Measurements from ENCODE around the gene ADO.

ADO gene

GRCh38 chr10:62818426-62819011 lies 14.0 kb downstream of the ADO start:
- Histone ChIP-seq H3K4me1 (ENCODE audit: control insufficient read depth, insufficient read depth, low read length) (peaks cover 4% of the 10 kb centered on the region), H3K27me3 (ENCODE audit: control insufficient read depth, insufficient read depth, low read length) (peaks cover 76% of the 10 kb centered on the region), H3K4me3 (ENCODE audit: low read depth, low read length) (peak overlapping the region; percentile 42), H3K27ac (ENCODE audit: low read depth, low read length) (no peak overlapping the region), H3K36me3 (ENCODE audit: control insufficient read depth, insufficient read depth, low read length) (no peaks in the 10 kb centered on the region), H3K9me3 (ENCODE audit: control insufficient read depth, insufficient read depth, low read length) (no peaks in the 10 kb centered on the region), H3K9ac (ENCODE audit: low read depth, low read length) (no peak overlapping the region)

GRCh38 chr10:62819141-62819920 lies 14.8 kb downstream of the ADO start:
- Histone ChIP-seq H3K9ac (ENCODE audit: low read depth, low read length) (no peak overlapping the region), H3K4me3 (ENCODE audit: low read depth, low read length) (peak overlapping the region; percentile 22; the same call in 1 of the 2 replicates), H3K4me1 (ENCODE audit: control insufficient read depth, insufficient read depth, low read length) (peaks cover 4% of the 10 kb centered on the region), H3K9me3 (ENCODE audit: control insufficient read depth, insufficient read depth, low read length) (no peaks in the 10 kb centered on the region), H3K27ac (ENCODE audit: low read depth, low read length) (no peak overlapping the region), H3K27me3 (ENCODE audit: control insufficient read depth, insufficient read depth, low read length) (peaks cover 69% of the 10 kb centered on the region), H3K36me3 (ENCODE audit: control insufficient read depth, insufficient read depth, low read length) (no peaks in the 10 kb centered on the region)

- no peaks in the 10 kb centered on the region for H3K36me3 ChIP-seq (ENCODE audit: control insufficient read depth, insufficient read depth, low read length)
- no peak overlapping the region for H3K27ac ChIP-seq (ENCODE audit: low read depth, low read length)
- H3K4me3 ChIP-seq (ENCODE audit: low read depth, low read length): no peak overlapping the region
- peaks cover 4% of the 10 kb centered on the region for H3K4me1 ChIP-seq (ENCODE audit: control insufficient read depth, insufficient read depth, low read length)
- no peak overlapping the region for H3K9ac ChIP-seq (ENCODE audit: low read depth, low read length)
- peaks cover 56% of the 10 kb centered on the region for H3K27me3 ChIP-seq (ENCODE audit: control insufficient read depth, insufficient read depth, low read length)
- no peaks in the 10 kb centered on the region for H3K9me3 ChIP-seq (ENCODE audit: control insufficient read depth, insufficient read depth, low read length)
Measured at GRCh38 chr10:62820586-62820985, 16.1 kb downstream of the ADO start.

- no peak overlapping the region for H3K27ac ChIP-seq (ENCODE audit: low read depth, low read length)
- no peak overlapping the region for H3K4me3 ChIP-seq (ENCODE audit: low read depth, low read length)
- H3K4me1 ChIP-seq (ENCODE audit: control insufficient read depth, insufficient read depth, low read length): peaks cover 4% of the 10 kb centered on the region; the same call in 1 of the 2 replicates
- H3K9ac ChIP-seq (ENCODE audit: low read depth, low read length): no peak overlapping the region
- peaks cover 6% of the 10 kb centered on the region; the same call in 1 of the 2 replicates for H3K27me3 ChIP-seq (ENCODE audit: control insufficient read depth, insufficient read depth, low read length)
- H3K36me3 ChIP-seq (ENCODE audit: control insufficient read depth, insufficient read depth, low read length): no peaks in the 10 kb centered on the region
- no peaks in the 10 kb centered on the region for H3K9me3 ChIP-seq (ENCODE audit: control insufficient read depth, insufficient read depth, low read length)
Measured at GRCh38 chr10:62826273-62826672, 21.8 kb downstream of the ADO start.

- Histone ChIP-seq H3K27ac (ENCODE audit: low read depth, low read length) (no peak overlapping the region), H3K4me1 (ENCODE audit: control insufficient read depth, insufficient read depth, low read length) (peaks cover 4% of the 10 kb centered on the region; the same call in 1 of the 2 replicates), H3K27me3 (ENCODE audit: control insufficient read depth, insufficient read depth, low read length) (no peaks in the 10 kb centered on the region), H3K9me3 (ENCODE audit: control insufficient read depth, insufficient read depth, low read length) (no peaks in the 10 kb centered on the region), H3K36me3 (ENCODE audit: control insufficient read depth, insufficient read depth, low read length) (no peaks in the 10 kb centered on the region), H3K9ac (ENCODE audit: low read depth, low read length) (no peak overlapping the region), H3K4me3 (ENCODE audit: low read depth, low read length) (no peak overlapping the region)
Measured at GRCh38 chr10:62829622-62830021, 25.1 kb downstream of the ADO start.

- no peaks in the 10 kb centered on the region for H3K27me3 ChIP-seq (ENCODE audit: control insufficient read depth, insufficient read depth, low read length)
- H3K9ac ChIP-seq (ENCODE audit: low read depth, low read length): no peak overlapping the region
- H3K4me1 ChIP-seq (ENCODE audit: control insufficient read depth, insufficient read depth, low read length): peaks cover 4% of the 10 kb centered on the region; the same call in 1 of the 2 replicates
- H3K27ac ChIP-seq (ENCODE audit: low read depth, low read length): no peak overlapping the region
- H3K9me3 ChIP-seq (ENCODE audit: control insufficient read depth, insufficient read depth, low read length): no peaks in the 10 kb centered on the region
- H3K4me3 ChIP-seq (ENCODE audit: low read depth, low read length): no peak overlapping the region
- H3K36me3 ChIP-seq (ENCODE audit: control insufficient read depth, insufficient read depth, low read length): no peaks in the 10 kb centered on the region
Measured at GRCh38 chr10:62830679-62831078, 26.2 kb downstream of the ADO start.

- Histone ChIP-seq H3K27ac (ENCODE audit: low read depth, low read length) (no peak overlapping the region), H3K36me3 (ENCODE audit: control insufficient read depth, insufficient read depth, low read length) (no peaks in the 10 kb centered on the region), H3K4me1 (ENCODE audit: control insufficient read depth, insufficient read depth, low read length) (peaks cover 4% of the 10 kb centered on the region; the same call in 1 of the 2 replicates), H3K4me3 (ENCODE audit: low read depth, low read length) (no peak overlapping the region), H3K9ac (ENCODE audit: low read depth, low read length) (no peak overlapping the region), H3K27me3 (ENCODE audit: control insufficient read depth, insufficient read depth, low read length) (no peaks in the 10 kb centered on the region), H3K9me3 (ENCODE audit: control insufficient read depth, insufficient read depth, low read length) (no peaks in the 10 kb centered on the region)
Measured at GRCh38 chr10:62831346-62831745, 26.8 kb downstream of the ADO start.

GRCh38 chr10:62839590-62839989 lies 35.1 kb downstream of the ADO start:
- Histone ChIP-seq H3K27me3 (ENCODE audit: control insufficient read depth, insufficient read depth, low read length) (no peaks in the 10 kb centered on the region), H3K4me1 (ENCODE audit: control insufficient read depth, insufficient read depth, low read length) (no peaks in the 10 kb centered on the region), H3K9ac (ENCODE audit: low read depth, low read length) (no peak overlapping the region), H3K9me3 (ENCODE audit: control insufficient read depth, insufficient read depth, low read length) (no peaks in the 10 kb centered on the region), H3K36me3 (ENCODE audit: control insufficient read depth, insufficient read depth, low read length) (no peaks in the 10 kb centered on the region), H3K4me3 (ENCODE audit: low read depth, low read length) (no peak overlapping the region), H3K27ac (ENCODE audit: low read depth, low read length) (no peak overlapping the region)

- H3K9ac ChIP-seq (ENCODE audit: low read depth, low read length): no peak overlapping the region
- H3K4me1 ChIP-seq (ENCODE audit: control insufficient read depth, insufficient read depth, low read length): no peaks in the 10 kb centered on the region
- no peak overlapping the region for H3K4me3 ChIP-seq (ENCODE audit: low read depth, low read length)
- H3K36me3 ChIP-seq (ENCODE audit: control insufficient read depth, insufficient read depth, low read length): no peaks in the 10 kb centered on the region
- H3K9me3 ChIP-seq (ENCODE audit: control insufficient read depth, insufficient read depth, low read length): no peaks in the 10 kb centered on the region
- no peak overlapping the region for H3K27ac ChIP-seq (ENCODE audit: low read depth, low read length)
- no peaks in the 10 kb centered on the region for H3K27me3 ChIP-seq (ENCODE audit: control insufficient read depth, insufficient read depth, low read length)
Measured at GRCh38 chr10:62842983-62843382, 38.5 kb downstream of the ADO start.

- H3K9me3 ChIP-seq (ENCODE audit: control insufficient read depth, insufficient read depth, low read length): no peaks in the 10 kb centered on the region
- no peaks in the 10 kb centered on the region for H3K4me1 ChIP-seq (ENCODE audit: control insufficient read depth, insufficient read depth, low read length)
- no peak overlapping the region for H3K9ac ChIP-seq (ENCODE audit: low read depth, low read length)
- no peaks in the 10 kb centered on the region for H3K27me3 ChIP-seq (ENCODE audit: control insufficient read depth, insufficient read depth, low read length)
- H3K4me3 ChIP-seq (ENCODE audit: low read depth, low read length): no peak overlapping the region
- H3K27ac ChIP-seq (ENCODE audit: low read depth, low read length): no peak overlapping the region
- no peaks in the 10 kb centered on the region for H3K36me3 ChIP-seq (ENCODE audit: control insufficient read depth, insufficient read depth, low read length)
Measured at GRCh38 chr10:62843600-62843999, 39.1 kb downstream of the ADO start.

- no peaks in the 10 kb centered on the region for H3K9me3 ChIP-seq (ENCODE audit: control insufficient read depth, insufficient read depth, low read length)
- no peak overlapping the region for H3K27ac ChIP-seq (ENCODE audit: low read depth, low read length)
- no peaks in the 10 kb centered on the region for H3K4me1 ChIP-seq (ENCODE audit: control insufficient read depth, insufficient read depth, low read length)
- H3K27me3 ChIP-seq (ENCODE audit: control insufficient read depth, insufficient read depth, low read length): no peaks in the 10 kb centered on the region
- H3K36me3 ChIP-seq (ENCODE audit: control insufficient read depth, insufficient read depth, low read length): no peaks in the 10 kb centered on the region
- H3K4me3 ChIP-seq (ENCODE audit: low read depth, low read length): no peak overlapping the region
- no peak overlapping the region for H3K9ac ChIP-seq (ENCODE audit: low read depth, low read length)
Measured at GRCh38 chr10:62844280-62845011, 39.9 kb downstream of the ADO start.

Measured in HUES48 (cell line).